HG03103 (cell line): Measurements from ENCODE around the gene HMGN1.
"Not testable (repeated sequence)": the region's sequence is repeated elsewhere in the genome, so short reads cannot be mapped to it uniquely, and the experiment has no call there.

Experiments
- ATAC-seq: cut with Tn5 transposase; IDR thresholded peaks from one replicate; pipeline ENCODE4 v1.9.1; 2021; ENCODE audit warnings: low read depth; ENCODE audit not compliant: unreplicated experiment

The HMGN1 gene

DNA sequence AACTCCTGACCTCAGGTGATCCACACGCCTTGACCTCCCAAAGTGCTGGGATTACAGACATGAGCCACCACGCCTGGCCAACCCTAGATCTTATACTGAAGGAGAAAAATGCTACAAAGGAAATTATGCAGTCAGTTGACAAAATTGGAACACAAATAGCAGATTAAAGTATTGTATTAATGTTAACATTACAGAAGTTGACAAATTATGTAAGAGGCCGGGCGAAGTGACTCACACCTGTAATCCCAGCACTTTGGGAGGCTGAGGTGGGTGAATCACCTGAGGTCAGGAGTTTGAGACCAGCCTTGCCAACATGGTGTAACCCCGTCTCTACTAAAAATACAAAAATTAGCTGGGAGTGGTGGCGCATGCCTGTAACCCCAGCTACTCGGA is 21.0 kb upstream of the HMGN1 start:
- ATAC-seq = not testable (repeated sequence)

DNA sequence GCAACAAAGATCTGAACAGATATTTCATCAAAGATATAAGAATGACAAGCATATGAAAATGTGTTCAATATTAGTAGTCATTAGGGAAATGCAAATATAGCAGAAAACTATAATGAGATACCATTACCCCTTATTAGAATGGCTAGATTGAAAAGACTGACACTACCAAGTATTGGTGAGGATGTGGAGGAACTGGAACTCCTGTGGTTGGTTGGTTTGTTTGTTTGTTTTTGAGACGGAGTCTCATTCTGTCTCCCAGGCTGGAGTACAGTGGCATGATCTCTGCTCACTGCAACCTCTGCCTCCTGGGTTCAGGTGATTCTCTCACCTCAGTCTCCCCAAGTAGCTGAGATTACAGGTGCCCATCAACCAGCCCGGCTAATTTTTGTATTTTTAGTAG is 18.9 kb upstream of the HMGN1 start:
- no peak for ATAC-seq

DNA sequence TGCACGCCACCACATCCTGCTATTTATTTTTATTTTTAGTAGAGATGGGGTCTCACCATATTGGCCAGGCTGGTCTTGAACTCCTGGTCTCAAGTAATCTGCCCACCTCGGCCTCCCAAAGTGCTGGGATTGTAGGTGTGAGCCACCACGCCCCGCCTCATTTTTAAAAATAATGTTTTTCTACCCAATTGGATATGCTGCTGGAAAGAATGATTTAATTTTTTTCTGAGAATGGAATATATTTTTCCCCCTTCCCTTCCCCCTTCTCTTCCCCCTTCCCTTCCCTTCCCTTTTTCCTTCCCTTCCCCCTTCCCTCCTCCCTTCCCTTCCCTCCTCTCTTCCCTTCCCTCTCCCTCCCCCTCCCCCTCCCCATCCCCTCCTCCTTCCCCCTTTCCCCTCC is 17.7 kb upstream of the HMGN1 start:
- ATAC-seq = no peak

DNA sequence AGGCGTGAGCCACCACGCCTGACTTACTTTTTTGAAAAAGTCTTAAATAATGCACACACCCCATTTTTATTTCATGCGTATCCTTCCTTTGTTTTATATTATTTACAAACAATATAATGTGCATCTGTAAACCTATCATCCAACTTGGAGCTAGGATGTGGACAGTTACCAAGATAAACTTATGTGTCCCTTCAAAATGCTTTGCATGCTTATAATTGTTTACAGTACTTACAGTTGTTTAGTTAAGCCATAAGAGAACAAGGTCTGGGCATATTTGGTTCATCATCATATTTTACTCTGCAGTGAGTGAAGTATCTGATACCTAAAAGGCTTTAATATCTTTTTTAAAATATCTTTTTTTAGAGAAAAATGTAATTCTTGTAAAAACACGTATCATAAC is 16.1 kb upstream of the HMGN1 start:
- ATAC-seq = no peak

DNA sequence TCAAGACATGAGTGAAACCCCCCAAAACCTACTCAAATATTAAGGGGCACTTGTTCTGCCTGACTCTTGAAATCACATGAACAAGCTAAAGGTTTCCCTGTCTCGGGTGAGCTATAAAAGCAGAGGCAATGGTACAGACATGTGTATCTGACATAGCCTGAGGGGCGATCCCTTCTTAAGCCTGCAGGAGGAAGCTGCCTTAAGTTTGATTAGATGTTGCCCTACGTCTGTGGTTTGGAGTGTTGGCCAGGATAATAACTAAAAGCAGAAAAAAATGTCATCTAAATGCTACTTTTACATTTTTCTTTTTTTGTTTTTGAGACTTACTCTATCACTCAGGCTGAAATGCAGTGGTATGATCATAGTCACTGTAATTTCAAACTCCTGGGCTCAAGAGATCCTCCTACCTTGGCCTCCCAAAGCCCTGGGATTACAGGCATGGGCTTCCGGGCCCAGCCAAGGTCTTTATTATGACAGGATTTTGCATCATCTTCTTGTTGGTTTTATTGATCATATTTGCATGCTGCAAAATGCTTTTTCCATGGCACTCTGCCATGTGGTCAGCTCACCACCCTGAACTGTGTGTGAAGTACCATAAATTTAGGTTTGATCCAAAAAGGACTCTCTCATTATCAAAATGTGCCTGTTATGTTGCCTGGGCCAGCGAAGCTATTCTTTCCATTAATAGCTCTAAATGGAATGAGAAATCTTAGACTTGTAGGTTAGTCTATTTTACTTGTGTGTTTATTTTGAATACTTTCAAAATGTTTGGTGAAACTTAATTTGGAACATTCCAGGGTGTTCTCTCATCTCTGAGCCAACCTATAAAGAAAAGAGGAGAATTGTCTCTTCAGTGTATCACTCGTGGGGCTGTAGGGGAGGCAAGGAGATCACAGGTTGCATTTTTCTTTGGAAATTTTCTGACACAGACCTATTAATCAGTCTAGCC is 15.0 kb upstream of the HMGN1 start:
- ATAC-seq = no peak

DNA sequence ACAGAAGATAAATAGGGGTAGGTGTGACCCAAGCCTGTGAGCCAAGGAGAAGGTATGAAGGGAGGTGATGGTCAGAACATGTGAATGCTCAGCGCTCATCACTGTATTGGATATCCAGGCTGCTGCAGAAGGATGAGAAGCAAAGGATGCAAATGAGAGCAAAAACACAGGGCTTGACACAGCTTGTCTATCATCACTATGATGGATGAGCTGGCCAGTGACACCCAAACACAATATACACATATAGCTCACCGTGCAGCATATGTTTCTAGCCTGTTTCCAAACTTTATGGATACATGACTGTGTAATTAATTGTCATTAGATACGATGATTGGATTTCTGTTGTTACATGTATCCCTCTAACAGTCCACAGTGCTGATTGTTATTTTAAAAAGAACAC is 13.8 kb upstream of the HMGN1 start:
- ATAC-seq = no peak

DNA sequence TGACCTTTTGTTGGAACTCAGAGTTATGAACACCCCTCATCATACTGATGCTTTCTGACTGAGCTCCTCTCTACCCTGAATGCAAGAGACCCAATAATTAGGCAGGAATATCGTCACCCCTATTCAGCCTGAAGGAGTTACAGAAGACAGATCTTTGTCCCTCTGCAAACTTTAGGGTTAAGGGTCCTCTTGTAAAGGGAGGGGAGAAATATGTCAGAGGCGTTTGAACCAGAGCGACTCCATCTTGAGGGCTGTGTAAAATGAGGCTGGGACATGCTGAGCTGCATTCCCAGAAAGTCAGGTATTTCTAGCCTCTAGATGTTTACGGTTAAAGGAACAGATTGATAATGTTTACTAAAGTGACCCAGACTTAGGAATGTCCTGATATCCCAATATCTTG is 10.5 kb upstream of the HMGN1 start:
- no peak for ATAC-seq

DNA sequence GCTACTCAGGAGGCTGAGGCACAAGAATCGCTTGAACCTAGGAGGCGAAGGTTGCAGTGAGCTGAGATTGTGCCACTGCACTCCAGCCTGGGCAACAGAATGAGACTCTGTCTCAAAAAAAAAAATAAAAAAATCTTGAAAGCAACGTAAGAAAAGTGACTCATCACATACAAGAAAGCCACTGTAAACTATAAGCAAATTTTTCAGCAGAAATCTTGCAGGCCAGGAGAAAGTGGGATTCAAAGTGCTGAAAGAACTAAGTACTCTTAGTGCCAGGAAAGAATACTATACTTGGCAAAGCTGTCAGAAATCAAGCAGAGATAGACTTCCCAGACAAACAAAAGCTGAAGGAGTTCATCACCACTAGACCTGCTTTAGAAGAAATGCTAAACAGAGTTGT is 4.4 kb upstream of the HMGN1 start:
- no peak for ATAC-seq

DNA sequence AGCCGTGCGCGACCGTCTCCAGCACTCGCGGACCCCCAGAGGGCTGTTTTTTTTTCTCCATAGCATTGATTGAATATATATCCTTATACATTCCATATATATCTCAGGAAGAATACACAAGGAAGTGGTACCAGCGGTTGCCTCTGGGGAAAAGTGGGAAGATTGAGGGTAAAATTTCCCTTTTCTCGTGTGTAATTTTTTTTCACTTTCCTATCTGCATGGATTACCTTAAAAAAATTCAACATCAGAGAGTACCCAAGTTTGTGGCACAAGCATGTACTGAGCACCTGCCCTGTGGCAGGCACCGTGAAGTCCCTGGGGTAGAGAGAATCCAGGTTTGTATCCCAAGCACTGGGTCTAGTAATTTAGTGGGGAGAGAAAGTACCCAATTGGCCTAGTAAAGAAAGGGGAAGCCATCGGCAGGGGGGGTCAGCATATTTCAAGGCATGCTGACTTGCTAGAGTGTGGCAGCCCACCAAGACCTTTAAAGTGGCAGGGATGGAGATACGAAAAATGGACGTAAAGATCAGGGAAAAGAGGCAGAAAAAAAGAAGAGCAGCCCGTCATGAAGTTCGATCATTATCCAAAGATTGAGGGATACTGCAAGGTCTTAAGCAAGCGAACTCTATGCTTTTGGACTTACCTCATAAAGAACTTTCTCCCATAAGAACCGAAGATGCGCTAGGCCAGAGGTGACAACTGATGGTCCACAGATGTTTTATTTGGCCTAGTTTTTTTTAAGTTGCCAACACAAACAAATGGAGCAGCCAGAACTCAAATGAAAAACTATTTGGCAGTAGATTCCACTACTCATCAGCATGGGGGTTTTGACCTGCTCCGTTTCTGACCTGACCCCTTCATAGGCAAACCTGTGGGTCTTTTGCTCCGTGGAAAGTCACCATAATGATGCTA is 1.5 kb upstream of the HMGN1 start:
- ATAC-seq = no peak

DNA sequence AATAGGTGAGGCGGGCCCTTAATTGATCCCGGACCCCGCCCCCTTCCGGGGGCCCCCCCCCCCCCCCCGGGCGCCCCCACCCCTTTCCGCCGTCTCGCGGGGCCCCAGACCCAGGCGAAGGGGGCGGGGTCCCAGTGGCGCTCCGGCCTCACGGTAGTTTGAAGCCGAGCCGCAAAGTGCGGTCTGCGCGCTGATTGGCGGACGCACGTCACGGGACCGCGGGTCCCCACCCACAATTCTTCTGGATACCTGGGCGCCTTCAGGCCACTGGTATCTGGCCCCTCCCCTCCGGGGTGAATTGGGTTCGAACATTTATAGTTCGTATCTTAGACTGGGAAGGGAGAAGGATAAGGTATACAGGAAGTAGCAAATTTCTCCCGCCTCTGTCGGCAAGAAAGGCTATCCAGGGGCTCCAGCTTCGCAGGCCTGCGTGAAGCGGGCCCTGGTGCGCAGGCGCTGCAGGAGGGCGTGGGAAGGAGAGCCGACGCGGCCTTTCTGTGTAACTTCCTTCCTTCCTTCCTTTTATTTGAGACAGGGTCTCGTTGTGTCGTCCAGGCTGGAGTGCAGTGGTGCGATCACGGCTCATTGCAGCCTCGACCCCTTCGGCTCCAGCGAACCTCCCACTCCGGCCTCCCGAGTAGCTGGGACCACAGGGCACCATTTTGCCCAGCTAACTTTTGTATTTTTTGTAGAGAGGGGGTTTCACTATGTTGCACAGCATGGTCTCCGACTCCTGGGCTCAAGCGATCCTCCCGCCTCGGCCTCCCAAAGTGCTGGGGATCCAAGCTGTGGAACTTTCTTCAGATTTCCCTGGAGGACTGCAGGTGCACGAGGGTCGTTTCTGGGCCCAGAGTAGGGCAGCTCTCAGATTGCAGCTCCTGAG is 564 bp upstream of the HMGN1 start:
- peak; percentile 90 for ATAC-seq

DNA sequence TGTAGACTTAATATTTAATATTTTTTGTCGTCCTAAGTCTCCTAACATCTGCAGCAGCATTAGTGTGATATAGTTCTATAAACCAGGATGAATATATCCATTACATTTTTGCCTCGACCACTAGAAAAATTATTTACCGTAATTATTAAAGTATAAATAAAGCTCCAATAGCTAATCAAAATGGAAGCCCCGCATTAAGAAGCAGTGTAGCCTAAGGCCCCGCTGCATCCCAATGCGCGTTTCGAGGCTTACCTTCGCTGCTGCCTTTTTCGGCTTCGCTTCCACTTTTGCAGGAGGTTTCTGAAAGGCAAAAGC is 891 bp downstream of the HMGN1 start:
- ATAC-seq = no peak

DNA sequence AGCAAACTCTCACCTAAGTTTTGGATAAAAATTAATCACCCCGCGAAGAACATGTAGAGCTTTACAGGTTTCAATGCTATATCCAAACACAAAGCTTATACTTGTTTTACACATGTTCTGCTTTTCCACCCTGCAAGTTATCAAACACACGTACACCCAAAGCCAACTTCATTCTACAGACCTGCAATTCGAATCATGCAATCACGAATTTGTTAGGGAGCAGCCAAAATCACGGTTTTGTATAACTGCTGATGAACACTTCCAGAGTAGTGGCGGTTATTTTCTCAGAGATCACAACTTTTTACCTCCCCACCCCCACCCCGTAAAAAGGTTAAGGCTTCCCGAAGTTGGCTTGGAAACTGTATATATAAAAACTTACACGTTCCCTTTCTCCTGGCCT is 1.4 kb downstream of the HMGN1 start:
- ATAC-seq = no peak

DNA sequence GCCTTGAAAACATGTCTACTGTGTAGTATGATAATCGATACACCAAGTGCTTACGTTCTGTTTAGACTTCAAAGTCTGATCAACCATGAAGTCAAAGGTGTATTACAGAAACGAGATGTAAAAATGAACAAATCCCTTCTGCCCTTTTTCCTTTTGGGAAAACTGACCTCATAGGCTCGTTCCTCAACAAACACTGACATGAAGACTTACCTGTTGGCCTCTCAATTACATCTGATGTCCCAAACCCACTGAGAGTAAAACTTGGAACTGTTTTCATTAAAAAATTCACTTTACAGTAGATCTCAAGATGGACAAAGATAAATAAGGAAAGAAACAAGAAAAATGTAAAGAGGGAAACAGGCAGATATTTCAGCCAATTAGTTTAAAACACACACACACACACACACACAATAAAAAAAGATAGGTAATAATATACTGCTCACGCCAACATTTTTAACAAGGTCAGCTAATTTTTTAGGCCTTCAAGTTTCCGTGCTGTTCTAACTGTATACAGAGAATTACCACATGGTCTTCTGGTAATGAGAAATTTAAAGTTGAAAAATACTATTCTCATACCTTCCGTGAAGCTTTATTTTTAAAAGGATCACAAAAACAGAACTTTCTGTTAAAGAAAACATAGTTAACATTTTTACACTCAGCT is 2.1 kb downstream of the HMGN1 start:
- no peak for ATAC-seq

DNA sequence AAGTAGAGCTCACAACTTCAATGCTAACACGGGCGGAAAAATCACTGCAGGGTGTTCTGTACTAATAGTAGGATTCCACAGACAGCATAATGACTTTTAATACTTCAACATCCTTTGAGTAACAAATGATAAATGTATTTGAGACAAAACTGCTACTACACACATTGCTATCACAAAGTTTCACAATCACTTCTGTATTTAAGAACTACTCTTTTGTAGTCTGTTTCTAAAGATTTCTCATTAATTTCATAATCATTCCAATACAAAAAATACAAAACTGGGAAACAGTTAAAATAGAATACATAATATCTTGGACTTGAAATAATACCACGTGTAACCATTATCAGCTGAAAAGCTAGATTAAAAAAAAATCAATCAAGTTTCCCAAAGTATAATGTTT is 2.7 kb downstream of the HMGN1 start:
- ATAC-seq = no peak

DNA sequence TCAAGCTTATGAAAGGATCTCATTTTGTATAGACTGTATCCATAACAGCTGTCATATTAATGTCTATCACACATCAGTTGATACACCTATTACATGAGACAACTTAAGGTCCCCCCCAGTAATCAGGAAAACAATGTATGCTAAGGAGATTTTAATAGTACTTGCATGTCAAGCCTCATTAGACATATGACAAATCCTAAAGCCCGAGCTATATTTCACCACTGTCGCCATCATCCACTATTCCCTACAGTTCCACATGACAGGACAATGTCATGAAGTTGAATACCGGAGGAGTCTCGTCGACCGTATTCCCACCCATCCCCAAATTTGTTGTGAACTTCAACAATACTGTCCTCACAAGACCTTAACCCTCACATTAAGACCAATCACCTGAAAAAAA is 3.4 kb downstream of the HMGN1 start:
- ATAC-seq = no peak

DNA sequence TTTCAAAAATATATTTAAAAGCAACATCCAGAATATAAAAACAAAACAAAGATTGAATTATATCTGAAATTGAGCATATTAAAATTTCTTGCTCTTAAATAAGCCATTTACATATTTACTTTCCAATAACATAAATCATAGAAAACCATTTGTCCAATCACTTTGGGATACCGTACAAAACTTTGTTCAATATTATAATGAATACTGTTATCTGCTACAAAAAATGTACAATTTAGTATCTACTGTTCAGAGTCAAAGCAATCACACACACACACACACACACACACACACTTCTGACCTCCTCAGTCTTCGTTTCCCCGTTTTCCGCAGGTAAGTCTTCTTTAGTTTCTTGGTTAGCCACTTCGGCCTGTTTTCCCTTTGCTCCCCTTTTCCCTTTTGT is 4.0 kb downstream of the HMGN1 start:
- no peak for ATAC-seq

DNA sequence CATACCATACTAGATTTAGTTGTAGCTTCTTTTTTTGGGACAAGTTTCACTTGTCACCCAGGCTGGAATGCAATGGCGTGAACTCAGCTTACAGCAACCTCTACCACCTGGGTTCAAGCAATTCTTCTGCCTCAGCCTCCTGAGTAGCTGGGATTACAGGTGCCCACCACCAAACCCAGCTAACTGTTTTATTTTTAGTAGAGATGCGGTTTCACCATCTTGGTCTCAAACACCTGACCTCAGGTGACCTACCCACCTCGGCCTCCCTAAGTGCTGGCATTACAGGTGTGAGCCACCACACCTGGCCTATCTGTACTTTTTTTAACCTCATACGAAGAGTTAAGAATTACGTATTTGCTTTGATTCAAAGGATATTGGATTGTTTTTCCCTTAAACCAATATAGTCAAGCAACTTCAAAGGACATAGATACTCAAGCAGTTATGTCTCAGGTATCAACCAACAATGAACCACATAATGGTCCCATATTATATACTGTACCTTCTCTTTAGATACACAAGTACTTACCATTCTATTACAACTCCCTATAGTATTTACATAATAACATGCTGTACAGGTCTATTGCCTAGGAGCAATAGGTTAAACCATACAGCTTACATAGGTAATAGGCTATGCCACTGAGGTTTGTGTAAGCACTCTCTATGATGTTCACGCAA is 7.5 kb downstream of the HMGN1 start:
- no peak for ATAC-seq

DNA sequence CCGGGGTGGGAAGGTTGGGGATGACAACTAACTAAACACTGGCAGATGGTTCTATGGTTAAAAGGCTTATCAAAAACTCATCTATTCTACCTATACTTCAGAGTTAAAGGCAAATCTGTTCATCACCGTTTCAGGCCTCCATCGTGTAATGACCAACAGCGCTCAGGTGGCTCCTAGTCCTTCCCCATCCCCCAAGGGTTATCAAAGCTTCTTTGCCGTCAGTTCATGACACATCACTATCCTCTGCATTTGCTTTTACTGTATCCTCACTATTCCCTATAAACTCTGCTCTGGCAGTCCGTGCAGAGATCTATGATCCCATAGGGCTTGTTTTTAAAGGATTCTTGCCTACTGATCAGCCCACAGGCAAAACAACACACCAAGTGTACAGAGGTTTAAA is 8.2 kb downstream of the HMGN1 start:
- no peak for ATAC-seq

DNA sequence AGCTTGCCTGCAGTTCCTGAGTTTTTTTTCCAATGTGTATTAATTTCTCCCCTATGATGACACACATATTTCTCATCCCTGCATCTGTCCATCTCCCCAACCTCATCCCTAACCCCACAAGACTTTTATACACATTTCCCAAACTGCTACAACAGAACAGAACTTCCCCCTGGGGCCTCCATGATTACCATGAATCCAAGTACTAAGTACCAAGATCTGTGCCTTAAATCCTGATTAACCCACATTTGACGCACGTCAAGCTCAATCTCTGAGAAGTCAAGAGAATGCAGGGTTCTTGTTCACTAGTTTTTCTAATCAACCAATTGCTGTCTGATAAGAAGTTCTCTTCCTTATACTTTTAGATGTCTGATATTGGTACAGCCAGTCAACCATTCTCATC is 9.7 kb downstream of the HMGN1 start:
- no peak for ATAC-seq
